NOMO-1 (cell line): ENCODE results near the gene RAB8A.

Experiments
- DNase-seq, 2 experiments: peaks; one replicate each; lab custom pipeline; 2025; ENCODE audit not compliant: unreplicated experiment in 2 of 2; lab: John Stamatoyannopoulos, UW

Gene RAB8A

DNA sequence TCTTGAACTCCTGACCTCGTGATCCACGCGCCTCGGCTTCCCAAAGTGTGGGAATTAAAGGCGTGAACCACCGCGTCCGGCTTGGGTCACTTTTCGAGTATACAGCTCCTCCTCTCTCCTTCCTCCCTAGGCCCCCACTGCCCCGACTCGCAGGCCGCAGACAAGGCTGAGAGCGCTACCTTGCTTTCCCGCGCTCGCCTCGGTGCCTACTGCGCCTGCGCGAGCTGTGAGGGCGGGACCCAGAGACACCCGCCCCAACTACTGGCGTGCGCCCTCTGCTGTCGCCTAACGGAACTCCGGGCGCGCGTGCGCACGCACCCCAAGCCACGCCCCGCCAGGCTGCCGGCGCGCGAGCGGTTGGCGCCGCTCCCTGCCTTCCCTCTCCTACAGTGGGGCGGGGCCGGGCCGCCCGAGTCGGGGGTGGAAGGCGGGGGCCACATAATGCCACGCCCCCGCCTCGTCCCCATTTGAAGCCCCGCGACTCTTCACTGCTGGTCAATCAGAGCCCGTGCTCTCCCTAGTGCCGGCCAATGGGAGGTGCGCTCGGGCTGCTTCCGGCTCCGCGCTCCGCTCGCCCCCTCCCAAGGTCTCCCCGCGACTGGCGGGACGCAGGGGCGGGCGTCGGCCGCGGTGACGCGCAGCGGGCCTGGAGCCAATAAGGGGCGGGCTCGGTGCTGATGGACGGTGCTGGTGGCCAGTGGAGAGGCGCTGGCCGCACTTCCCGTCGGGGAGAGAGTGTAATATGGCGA lies at the start of gene RAB8A:
RAB8A (plus strand) TSS at position 730 of the 749 bp plus-strand sequence; CDS start at position 743, 13 bp downstream.
- DNase-seq, result peak; percentile 100

- no peak for DNase-seq
Observed at GRCh38 chr19:16061943-16062342, 49.7 kb upstream of the RAB8A start.

GRCh38 chr19:16062789-16063188 lies 48.9 kb upstream of the RAB8A start:
- DNase-seq, result peak; percentile 66 to 67

DNA sequence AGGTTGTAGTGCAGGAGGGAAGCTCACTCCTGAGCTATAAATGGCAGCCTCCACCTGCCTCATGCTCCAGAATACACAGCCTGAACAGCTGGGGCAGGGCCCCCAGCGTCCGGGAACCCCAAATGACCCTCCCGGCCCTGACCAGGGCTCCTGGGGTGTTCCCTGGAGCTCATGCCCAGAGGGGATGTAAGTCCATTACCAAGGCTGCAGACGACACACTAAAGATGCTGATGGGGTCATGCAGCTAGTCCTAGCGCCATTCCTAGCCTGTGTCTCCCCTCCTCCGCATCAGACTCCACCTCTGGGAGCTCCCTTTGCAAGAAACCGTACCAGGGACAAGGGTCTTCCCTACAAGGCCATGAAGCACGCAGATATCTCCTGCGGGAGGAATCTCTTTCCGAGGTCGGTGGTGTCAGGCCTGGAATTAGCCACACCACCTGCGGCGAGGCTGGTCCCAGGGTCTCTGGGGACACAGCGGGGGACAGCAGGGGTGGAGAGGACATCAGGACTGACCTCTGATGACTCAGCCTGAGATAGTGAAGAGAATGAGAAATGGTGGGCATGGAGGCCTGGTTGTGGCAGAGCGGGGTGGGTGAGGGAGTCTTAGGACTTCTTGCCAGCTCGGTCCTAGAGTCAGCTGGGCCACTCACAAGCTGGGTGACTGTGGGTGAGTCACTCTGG lies 47.3 kb upstream of the RAB8A start:
- no peak for DNase-seq

DNA sequence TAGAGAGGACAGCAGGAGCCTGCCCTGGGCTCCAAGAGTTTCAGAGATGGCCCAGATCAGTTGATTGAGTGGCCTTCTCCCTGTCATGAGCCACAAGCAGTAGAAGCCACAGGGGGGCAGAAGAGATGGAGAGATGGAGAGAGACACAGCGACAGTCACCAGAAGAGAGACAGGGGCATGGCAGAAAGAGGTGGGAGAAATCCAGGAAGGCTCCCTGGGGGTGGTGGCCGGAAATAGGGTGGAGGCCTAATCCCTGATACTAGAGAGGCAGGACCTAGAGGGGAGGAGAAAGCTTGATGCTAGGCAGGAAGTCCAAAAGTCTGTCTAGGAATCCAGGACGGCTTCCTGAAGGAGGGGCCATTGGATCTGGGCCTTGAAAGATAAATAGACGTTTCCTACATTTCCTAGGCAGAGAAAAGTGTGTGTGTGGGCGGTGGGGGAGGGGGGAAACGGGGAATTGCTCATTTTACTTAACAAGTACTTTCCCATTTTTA lies 45.0 kb upstream of the RAB8A start:
- peak; percentile 48 to 57 for DNase-seq

- DNase-seq, result no peak
Observed at GRCh38 chr19:16067205-16067938, 44.3 kb upstream of the RAB8A start.

- no peak for DNase-seq
Observed at GRCh38 chr19:16068696-16069259, 42.9 kb upstream of the RAB8A start.

DNA sequence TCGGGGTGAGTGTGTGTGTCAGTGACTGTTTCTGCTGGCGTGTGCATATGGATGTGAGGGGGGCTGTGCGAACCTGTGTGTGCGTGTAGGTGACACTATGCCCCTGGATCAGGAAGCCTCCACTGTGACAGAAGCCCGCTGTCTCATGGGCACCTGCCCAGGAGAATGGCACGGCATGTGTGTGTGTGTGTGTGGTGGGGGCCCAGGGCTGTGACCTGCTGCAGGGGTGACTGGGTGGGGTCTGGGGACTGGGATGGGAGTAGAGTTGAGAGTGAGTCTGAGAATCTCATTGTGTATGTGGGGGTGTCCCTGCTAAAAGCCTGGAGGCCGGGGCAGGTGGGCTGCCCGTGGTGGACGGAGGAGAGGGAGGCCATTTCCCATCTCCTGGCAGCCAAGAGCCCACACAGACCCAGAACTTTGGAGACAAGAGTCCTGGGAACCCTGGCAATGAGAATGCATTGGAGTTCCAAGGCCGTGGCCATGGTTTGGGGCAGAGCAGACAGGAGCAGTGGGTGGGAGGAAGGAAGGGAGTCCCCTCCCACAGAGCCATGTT lies 41.8 kb upstream of the RAB8A start:
- no peak for DNase-seq

GRCh38 chr19:16070366-16070990 lies 41.2 kb upstream of the RAB8A start:
- peak; percentile 60 to 71 for DNase-seq

DNA sequence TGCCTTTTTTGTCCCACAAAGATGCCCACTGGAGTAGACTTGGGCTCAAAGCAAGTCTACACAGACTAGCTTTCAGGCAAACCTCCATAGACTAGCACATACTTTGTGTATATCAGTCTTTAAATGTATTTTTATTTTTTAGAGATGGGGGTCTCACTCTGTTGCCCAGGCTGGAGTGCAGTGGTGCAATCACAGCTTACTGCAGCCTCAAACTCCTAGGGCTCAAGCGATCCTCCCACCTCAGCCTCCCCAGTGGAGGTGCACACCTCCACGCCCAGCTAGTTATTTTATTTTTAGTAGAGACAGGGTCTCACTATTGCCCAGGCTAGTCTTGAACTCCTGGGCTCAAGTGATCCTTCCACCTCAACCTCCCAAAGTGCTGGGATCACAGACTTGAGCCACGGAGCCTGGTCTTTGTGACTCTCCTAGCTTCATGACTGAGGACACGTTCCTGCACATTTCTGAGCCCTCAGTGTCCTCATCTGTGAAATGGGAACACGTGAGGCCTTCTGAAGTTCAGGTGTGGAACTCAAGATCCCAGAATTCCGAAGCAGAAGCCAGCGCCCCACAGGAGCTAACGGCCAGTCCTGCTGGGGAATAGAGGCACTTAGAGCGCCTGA lies 40.5 kb upstream of the RAB8A start:
- DNase-seq, result no peak

GRCh38 chr19:16073481-16073880 lies 38.2 kb upstream of the RAB8A start:
- DNase-seq, result no peak

DNA sequence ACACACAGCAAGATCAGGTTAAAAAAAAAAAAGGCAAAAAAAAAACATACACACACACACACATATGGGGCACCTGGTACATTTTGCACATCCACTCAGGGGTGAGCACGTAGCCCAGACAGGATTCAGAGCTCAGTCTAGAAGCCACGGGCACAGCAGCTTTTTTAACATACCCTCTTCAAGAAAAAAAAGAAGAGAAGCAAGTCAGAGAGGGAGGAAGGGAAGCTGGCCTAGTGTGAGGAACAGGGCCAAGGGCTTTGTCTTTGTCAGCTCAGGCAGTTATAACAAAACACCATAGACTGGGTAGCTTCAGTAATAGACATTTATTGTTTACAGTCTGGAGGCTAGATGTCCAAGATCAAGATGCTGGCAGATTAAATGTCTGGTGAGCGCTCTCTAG lies 37.7 kb upstream of the RAB8A start:
- no peak for DNase-seq

- DNase-seq, result no peak
Observed at GRCh38 chr19:16074488-16075365, 37.0 kb upstream of the RAB8A start.

DNA sequence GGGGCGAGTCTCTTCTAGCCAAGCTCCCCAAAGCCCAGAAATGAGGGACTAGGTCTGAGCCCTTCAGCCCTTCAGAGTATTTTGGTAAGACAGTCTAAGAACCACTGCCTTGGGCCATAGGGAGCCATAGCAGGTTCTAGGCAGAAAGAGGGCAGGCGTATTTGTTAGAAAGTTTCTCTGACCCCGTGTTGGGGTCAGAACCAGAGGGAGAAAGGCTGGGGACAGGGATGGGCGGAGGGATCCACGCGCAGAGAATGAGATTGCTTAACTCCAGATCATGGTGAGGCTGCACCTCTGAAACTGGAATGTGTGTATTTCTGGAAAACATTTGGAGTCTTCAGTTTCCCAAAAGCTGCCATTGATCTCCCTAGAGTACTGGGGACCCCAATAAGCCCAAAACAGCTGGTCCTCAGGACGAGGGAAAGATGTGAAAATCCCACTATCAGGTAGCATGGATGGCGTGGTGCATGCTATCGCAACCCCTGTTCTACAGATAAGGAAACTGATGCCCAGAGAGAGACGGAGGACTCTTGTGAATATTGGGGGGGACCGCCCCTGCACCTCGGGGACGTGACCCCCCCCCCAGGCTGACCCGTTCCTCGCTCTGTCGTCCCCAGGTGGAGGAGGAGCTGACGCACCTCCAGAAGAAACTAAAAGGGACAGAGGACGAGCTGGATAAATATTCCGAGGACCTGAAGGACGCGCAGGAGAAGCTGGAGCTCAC lies 36.1 kb upstream of the RAB8A start:
- DNase-seq, result no peak

DNA sequence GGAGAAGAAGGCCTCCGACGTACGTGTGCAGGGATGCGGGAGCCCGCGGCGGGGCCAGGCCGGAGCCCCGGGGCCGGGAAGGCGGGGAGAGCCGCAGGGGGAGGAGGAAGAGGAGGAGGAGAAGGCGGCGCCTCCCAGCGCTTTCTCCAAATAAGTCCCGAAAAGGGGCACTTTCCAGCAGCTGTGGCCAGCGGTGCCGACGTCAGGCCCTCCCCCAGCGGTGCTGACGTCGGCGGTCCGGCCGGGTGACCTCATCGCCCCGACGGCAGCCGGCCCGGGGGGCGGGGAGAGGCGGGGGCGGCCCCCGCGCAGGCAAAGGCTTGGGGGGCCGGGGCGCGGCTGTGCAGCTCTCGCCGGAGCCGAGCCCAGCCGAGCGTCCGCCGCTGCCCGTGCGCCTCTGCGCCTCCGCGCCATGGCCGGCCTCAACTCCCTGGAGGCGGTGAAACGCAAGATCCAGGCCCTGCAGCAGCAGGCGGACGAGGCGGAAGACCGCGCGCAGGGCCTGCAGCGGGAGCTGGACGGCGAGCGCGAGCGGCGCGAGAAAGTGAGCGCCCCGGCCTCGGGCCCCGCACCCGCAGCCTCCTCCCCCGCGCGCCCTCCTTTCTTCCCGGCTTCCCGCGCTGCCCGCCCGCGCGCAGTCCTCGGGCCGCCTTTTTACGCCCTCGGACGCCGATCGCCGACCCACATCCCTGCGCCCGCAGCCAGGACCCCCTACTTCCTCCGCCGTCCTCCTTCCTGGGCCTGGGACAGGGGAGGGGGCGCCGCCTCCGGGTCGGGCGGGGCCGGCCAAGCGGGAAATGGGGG lies 35.3 kb upstream of the RAB8A start, which contains the start of gene TPM4:
TPM4 (plus strand) TSS at position 342 of the 804 bp plus-strand sequence; CDS start at position 413, 71 bp downstream.
- DNase-seq, result peak; percentile 85 to 89

DNA sequence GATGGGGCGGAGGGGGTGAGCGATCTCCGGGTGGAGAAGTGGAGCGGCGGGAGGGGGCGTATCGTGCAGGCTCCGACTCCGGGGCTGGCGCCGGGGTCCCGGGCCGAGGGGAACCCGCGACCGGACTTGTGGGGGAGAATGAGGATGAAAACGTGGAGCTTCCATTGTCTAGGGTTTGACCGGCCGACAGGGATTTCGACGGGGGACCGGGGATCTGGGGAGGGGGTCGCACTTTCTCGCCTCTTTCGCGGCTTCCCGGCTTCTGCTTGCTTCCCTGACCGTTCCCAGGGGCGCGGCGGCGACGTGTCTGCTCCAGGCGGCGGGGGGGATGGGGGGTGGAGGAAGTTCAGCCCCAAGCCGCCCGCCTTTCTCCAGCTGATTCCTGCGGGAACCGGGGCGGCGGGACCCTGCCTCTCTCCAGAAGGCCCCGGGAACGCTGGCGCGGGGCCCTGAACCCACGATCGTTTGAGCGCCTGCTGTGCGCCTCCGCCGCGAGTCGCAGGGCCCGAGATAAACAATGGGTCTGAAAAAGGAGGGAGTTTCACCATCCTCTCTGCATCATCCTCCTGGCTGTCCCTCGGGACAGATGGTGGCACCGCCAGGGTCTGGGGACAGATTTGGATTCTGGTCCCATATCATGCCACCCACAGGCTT lies 34.6 kb upstream of the RAB8A start:
- DNase-seq, result no peak
